Calu3 (cell line): ENCODE results near the gene POR. TPM values are rescaled to one million over a fixed set of nuclear protein-coding genes. Genes with fewer than 3 reads are reported as not detected.
"Not testable (repeated sequence)": the region's sequence is repeated elsewhere in the genome, so short reads cannot be mapped to it uniquely, and the experiment has no call there.

Experiments
- BruUV-seq: library from RNA; stranded (reverse); fragments of 400-500 nt; replicated peaks from 2 replicates; lab custom pipeline; 2021; lab: Mats Ljungman, UMichigan
- CTCF ChIA-PET: fragments of 300-600 bp; sonication (Branson Sonifier 250); formaldehyde crosslinking; loops from one replicate; lab custom pipeline; 2022; ENCODE audit warnings: antibody characterized with exemption; lab: Charles Lee
- DNase-seq: peaks from one replicate; pipeline ENCODE4 v3.0.0; 2022
- H3K27ac Mint-ChIP-seq: one replicate; pipeline ENCODE4 v1.8.0; 2022; ENCODE audit warnings: mixed read lengths; ENCODE audit not compliant: unreplicated experiment
- H3K27me3 Mint-ChIP-seq: one replicate; pipeline ENCODE4 v1.8.0; 2022; ENCODE audit warnings: mixed read lengths; ENCODE audit not compliant: unreplicated experiment
- H3K36me3 Mint-ChIP-seq: one replicate; pipeline ENCODE4 v1.8.0; 2022; ENCODE audit warnings: mild to moderate bottlenecking, moderate library complexity, mixed read lengths; ENCODE audit not compliant: insufficient read depth, unreplicated experiment
- H3K4me1 Mint-ChIP-seq: one replicate; pipeline ENCODE4 v1.8.0; 2022; ENCODE audit warnings: mild to moderate bottlenecking, low read depth, mixed read lengths; ENCODE audit not compliant: unreplicated experiment
- H3K4me3 Mint-ChIP-seq: one replicate; pipeline ENCODE4 v1.8.0; 2022; ENCODE audit warnings: mild to moderate bottlenecking, low read depth, moderate library complexity, mixed read lengths; ENCODE audit not compliant: unreplicated experiment
- H3K9me3 Mint-ChIP-seq: one replicate; pipeline ENCODE4 v1.8.0; 2022; ENCODE audit warnings: low read depth, mixed read lengths; ENCODE audit not compliant: unreplicated experiment
- intact Hi-C: fragments of 100-400 bp; cut with micrococcal nuclease; formaldehyde crosslinking; loops from one replicate; pipeline ENCODE4 v1.10.0; 2022; ENCODE audit not compliant: unreplicated experiment
- total RNA-seq: library from RNA; stranded (reverse); gene quantifications from 2 replicates; pipeline ENCODE4 v1.2.3, GENCODE V29; 2022
- TF ChIP-seq, protein P1 (sequence below): fragments of 200-600 bp; IDR thresholded peaks from one replicate; pipeline ENCODE4 v1.8.0; 2022; ENCODE audit warnings: antibody characterized with exemption; ENCODE audit not compliant: unreplicated experiment

The POR gene
- total RNA-seq, 1 experiment from 2014 or later, result 65.8 TPM

DNA sequence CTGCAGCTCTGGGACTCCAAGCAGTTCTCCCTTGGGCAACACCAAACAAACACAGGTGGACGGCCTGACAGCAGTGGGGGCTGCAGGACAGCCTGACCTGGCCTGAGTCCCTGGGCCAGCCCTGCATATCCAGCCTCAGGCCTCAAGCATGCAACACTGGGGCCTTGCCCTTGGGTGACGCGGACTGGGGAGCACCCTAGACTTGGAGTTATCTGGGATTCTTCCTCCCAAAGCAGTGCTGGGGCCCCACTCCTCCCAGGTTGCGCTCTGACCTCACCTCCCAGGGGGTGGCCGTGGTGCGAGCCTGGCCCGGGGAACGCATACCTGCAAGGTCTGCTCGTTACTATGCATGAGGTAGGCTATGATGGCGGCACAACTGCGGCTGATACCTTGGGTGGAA lies 85.6 kb downstream of the POR start:
- Mint-ChIP-seq H3K4me1 (no peaks in the 10 kb centered on the region), H3K4me3 (no peak overlapping the region), H3K27me3 (no peaks in the 10 kb centered on the region), H3K27ac (no peak overlapping the region), H3K9me3 (no peaks in the 10 kb centered on the region), H3K36me3 (peaks cover 27% of the 10 kb centered on the region)
- TF ChIP-seq, protein P1, sequence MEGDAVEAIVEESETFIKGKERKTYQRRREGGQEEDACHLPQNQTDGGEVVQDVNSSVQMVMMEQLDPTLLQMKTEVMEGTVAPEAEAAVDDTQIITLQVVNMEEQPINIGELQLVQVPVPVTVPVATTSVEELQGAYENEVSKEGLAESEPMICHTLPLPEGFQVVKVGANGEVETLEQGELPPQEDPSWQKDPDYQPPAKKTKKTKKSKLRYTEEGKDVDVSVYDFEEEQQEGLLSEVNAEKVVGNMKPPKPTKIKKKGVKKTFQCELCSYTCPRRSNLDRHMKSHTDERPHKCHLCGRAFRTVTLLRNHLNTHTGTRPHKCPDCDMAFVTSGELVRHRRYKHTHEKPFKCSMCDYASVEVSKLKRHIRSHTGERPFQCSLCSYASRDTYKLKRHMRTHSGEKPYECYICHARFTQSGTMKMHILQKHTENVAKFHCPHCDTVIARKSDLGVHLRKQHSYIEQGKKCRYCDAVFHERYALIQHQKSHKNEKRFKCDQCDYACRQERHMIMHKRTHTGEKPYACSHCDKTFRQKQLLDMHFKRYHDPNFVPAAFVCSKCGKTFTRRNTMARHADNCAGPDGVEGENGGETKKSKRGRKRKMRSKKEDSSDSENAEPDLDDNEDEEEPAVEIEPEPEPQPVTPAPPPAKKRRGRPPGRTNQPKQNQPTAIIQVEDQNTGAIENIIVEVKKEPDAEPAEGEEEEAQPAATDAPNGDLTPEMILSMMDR, result no peak
- DNase-seq, result no peak
- intact Hi-C loops, result no loop called here
- no TSS peak for BruUV-seq
- CTCF ChIA-PET, result no interaction called here

DNA sequence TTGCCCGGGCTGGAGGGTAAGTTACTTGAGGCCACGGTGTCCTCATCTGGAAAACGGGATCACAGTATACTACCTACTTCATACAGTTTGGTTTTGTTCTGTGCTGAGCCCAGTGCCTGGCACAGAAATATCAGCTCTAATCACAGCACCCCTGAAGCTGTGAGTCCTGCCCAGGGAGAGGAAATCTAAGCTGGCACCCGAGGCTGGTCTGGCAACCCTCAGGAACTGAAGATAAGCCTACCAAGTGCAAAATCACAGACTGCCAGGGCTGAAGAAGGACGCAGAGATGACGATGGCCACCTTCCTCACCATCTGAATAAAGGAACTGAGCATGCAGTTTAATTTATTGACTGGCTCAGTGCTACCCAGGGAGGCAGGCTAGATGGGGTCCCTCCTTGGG lies 87.2 kb downstream of the POR start:
- Mint-ChIP-seq H3K4me1 (no peaks in the 10 kb centered on the region), H3K4me3 (no peak overlapping the region), H3K36me3 (peaks cover 18% of the 10 kb centered on the region), H3K27me3 (no peaks in the 10 kb centered on the region), H3K9me3 (no peaks in the 10 kb centered on the region), H3K27ac (no peak overlapping the region)
- TF ChIP-seq, protein P1, result no peak
- CTCF ChIA-PET, result no interaction called here
- intact Hi-C loops, result no loop called here
- DNase-seq, result no peak
- BruUV-seq, result no TSS peak

DNA sequence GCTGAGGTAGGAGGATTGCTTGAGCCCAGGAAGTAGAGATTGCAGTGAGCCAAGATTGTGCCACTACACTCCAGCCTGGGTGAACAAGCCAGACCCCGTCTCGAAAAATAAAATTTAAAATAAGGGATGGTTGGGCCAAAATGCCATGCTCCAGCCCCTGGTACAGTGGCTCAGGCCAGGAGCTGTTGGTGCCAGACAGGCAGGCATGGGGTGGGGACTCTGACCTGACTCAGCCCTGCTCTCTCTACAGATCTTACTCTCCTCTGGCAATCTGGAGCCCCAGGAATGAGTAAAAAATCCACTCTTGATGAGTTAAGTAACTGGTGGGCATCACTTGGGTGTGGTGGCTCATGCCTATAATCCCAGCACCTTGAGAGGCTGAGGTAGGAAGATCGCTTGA lies 87.9 kb downstream of the POR start:
- CTCF ChIA-PET, result no interaction called here
- TF ChIP-seq, protein P1, result no peak
- Mint-ChIP-seq H3K27ac (no peak overlapping the region), H3K9me3 (no peaks in the 10 kb centered on the region), H3K4me1 (no peaks in the 10 kb centered on the region), H3K36me3 (peaks cover 17% of the 10 kb centered on the region), H3K4me3 (no peak overlapping the region), H3K27me3 (no peaks in the 10 kb centered on the region)
- no peak for DNase-seq
- no TSS peak for BruUV-seq
- intact Hi-C loops, result no loop called here

DNA sequence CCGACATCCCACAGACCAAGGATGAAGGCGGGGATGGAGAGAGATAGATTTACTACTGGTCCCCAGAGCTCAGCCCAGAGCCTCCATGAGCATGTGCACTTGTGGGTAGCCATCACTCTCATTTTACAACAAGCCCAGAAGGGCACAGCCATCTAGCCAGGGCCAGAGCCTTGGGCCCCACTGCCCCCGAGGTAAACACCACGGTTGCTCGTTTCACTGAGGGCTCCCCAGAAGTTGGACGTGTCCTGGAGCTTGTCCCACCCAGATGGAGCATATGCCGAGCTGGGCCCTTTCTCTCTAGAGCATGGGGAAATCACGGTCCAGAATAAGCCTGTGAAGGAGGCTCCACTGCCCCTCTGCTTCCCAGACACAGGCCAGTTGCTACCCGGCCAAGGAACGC lies 88.4 kb downstream of the POR start:
- CTCF ChIA-PET, result no interaction called here
- DNase-seq, result no peak
- no peak overlapping the region for H3K4me3 Mint-ChIP-seq
- TF ChIP-seq, protein P1, result no peak
- H3K27ac Mint-ChIP-seq, result no peak overlapping the region
- BruUV-seq, result no TSS peak
- no peaks in the 10 kb centered on the region for H3K9me3 Mint-ChIP-seq
- H3K4me1 Mint-ChIP-seq, result no peaks in the 10 kb centered on the region
- peaks cover 16% of the 10 kb centered on the region for H3K36me3 Mint-ChIP-seq
- intact Hi-C loops, result no loop called here
- H3K27me3 Mint-ChIP-seq, result no peaks in the 10 kb centered on the region

DNA sequence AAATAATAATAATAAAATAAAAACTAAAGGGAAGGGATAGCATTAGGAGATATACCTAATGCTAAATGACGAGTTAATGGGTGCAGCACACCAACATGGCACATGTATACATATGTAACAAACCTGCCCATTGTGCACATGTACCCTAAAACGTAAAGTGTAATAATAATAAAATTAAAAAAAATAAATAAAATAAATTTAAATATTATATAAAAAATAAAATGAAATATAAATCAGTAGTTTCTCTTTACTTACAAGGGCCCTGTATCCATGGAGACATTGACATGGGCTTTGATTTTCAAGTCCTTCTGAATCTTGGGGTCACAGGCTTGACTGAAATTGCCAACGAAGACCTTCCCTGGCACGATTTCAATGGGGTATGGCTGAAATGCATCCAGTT lies 90.0 kb downstream of the POR start:
- Mint-ChIP-seq H3K4me1 (peaks cover 12% of the 10 kb centered on the region), H3K36me3 (peaks cover 14% of the 10 kb centered on the region)
- DNase-seq, H3K4me3 Mint-ChIP-seq, BruUV-seq, intact Hi-C loops, H3K9me3 Mint-ChIP-seq, H3K27ac Mint-ChIP-seq, CTCF ChIA-PET, H3K27me3 Mint-ChIP-seq: not testable (repeated sequence)
